HFF-Myc (cell line): ENCODE data around the gene TH.

Source experiments
- DNase-seq: peaks from one replicate; pipeline ENCODE4 v3.0.0-alpha.2; 2011; ENCODE audit warnings: low read depth; ENCODE audit errors: extremely low read depth
- H3K4me3 ChIP-seq: replicated peaks from 2 replicates; pipeline ENCODE4 v1.5.1; 2011; ENCODE audit warnings: low read depth, mild to moderate bottlenecking, control low read depth, low read length
- TF ChIP-seq, protein P1 (sequence below): IDR thresholded peaks from 2 replicates; pipeline ENCODE4 v1.5.1; 2012; ENCODE audit warnings: mild to moderate bottlenecking, low read depth, low read length, control low read depth; ENCODE audit errors: missing control alignments

The TH gene

DNA sequence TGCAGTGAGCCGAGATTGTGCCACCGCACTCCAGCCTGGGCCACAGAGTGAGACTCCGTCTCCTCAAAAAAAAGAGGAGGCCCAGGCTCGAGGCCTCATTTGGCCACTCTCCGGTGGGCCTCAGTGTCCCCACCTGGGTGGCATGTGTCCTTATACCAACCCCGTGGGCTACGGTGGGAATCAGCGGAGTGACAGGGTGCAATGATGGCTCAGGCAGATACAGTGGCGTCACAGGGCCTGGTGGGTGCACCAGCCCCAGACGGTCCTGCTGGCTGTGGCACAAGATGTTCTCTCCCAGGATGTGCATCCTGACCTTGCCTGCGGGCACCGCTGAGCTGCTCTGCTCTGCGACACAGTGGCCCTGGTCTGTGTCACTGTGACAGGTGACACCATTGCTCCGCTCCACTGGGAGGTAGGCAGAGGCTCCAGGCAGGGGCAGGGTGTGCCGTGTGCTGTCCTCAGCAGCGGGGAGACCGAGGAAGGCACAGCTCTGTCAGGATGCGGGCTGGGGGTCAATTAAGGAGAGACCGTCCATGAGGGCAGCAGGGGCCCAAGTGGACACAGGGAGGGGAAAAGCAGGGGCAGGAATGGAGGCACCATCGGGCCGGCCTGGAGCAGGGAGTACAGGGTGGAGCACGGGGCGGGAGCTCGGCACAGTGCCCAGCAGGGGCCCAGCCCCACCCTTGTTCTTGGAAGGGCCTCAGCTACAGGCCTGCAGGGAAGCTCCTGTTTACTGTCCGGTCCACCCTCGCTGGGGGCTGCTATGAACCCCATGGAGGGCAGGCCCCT lies 21.7 kb upstream of the TH start:
- TF ChIP-seq, protein P1, sequence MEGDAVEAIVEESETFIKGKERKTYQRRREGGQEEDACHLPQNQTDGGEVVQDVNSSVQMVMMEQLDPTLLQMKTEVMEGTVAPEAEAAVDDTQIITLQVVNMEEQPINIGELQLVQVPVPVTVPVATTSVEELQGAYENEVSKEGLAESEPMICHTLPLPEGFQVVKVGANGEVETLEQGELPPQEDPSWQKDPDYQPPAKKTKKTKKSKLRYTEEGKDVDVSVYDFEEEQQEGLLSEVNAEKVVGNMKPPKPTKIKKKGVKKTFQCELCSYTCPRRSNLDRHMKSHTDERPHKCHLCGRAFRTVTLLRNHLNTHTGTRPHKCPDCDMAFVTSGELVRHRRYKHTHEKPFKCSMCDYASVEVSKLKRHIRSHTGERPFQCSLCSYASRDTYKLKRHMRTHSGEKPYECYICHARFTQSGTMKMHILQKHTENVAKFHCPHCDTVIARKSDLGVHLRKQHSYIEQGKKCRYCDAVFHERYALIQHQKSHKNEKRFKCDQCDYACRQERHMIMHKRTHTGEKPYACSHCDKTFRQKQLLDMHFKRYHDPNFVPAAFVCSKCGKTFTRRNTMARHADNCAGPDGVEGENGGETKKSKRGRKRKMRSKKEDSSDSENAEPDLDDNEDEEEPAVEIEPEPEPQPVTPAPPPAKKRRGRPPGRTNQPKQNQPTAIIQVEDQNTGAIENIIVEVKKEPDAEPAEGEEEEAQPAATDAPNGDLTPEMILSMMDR: no peak
- no peak for DNase-seq
- H3K4me3 ChIP-seq: no peak overlapping the region

DNA sequence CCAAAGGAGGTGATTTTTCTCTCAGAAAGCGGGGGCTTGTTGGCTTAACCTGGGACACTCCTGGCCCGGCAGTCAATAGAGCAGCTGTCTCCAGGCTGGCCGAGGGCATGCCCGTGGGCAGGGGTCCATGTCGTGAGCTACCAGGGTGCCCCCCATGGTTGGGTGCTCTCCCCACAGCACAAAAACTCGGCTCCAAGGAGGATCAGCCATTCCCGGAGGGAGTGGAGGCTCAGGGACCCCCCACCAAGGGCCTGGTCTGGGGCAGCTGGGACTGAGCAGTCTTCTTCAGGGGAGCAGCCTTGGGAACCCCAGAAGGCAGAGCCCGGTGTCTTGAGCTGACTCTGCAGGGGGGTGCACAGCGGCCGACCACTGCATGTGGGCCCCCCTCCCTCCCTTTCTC lies 20.8 kb upstream of the TH start:
- DNase-seq: no peak
- H3K4me3 ChIP-seq: no peak overlapping the region
- TF ChIP-seq, protein P1: no peak

DNA sequence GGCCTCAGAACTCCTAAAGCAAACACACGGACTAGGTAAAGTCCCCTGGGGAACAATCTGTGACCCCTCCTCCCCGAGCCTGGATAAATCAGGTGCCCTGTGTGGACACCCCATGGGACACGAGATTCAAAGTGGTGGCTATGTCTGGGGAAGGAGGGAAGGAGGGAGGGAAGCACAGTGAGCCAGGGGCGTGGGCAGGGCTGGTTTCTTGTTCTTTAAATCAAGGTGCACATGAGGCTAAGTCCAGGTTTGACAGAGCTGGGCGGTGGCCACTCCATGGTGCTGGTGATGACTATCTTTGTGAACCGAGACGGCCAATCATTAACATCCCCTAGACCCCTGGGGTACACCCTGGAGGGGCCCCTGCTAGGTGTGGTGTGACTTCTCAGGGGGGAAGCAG lies 20.3 kb upstream of the TH start:
- TF ChIP-seq, protein P1: no peak
- DNase-seq: no peak
- H3K4me3 ChIP-seq: no peak overlapping the region

DNA sequence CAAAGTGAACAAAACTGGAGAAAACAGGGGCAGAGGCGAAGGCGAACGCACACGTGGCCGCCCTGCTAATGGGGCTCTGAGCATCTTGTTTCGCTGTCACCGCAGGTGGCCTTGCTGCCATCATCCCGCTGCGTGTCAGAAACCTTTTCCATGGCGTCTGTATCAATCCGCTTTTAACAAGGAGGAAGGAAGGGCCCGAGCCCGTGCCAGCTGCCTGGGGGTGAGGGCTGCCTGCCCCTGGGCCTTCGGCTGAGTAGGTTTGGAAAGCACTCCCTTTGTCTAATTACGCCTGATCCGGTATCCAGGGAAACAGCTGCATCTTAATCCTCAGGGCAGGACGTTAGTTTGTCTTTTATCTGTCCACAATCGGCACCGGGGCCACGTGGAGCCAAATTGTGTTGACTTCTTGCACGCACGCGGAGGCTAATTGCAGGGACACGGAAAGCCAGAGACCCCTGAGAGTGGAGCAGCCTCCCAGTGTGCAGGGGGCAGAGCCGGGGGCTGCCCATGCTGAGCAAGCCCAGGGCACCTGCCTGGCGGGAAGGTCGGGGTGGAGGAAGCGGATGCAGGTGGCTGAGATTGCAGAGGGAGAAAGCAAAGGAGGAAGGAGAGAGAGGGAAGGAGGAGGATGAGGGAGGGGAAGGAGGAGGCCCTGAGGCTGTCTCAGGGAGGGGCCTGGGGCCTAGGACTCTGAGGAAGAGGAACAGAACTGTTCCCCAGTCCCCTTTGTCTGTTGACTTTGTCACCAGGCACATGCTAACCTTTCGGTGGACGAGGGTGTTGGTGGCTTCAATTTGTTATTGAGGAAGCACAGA lies 19.2 kb upstream of the TH start:
- DNase-seq: no peak
- TF ChIP-seq, protein P1: no peak
- no peak overlapping the region for H3K4me3 ChIP-seq

DNA sequence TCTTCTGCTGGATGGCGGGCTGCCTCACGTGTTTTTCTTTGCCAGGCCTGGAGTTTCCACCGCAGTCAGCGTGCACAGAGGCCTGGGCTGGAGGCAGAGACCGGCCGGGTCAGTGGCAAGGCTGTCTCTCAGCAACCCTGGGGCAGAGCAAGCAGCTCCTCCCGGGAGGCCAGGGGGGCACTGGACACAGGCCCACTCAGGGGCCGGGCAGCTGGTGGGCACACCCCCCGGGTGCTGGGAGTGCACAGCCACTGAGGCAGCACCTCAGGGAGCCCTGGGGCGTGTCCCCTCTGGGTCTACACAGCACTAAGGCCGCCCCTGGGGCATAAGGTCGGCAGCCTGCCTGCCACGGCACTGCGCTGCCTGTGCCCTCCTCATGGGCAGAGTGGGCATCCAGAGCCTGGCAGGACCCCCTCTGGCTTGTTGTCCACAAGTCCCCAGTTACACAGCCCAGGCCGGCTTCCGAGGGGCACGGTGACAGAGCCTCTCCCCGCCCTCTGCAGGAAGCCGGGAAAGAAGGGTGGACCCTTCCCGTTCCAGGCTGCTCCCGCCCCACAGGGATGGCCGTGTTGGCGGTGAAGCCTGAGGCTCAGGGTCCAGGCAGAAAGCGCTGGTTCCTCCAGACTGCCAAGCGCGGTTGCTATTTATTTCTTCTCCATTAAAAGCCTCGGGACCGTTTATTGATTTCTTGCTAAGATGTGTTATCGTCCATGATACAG lies 18.5 kb upstream of the TH start:
- no peak for DNase-seq
- no peak overlapping the region for H3K4me3 ChIP-seq
- TF ChIP-seq, protein P1: no peak

DNA sequence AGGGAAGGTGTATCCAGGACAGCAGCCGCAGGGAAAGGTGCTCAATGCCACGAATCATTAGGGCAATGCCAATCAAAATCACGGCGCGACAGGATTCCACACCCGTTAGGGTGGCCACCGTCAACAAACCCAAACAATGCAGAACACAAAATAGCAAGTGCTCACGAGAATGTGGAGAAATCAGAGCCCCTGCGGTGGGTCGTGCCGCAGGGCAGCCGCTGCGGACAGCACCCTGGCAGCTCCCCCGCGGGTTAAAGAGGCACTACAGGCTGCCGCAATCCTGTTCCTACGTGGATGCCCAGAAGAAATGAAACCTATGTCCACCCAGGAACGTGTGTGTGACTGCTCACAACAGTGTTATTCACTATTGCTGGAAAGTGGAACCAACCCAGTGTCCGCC lies 17.1 kb upstream of the TH start:
- no peak overlapping the region for H3K4me3 ChIP-seq
- TF ChIP-seq, protein P1: no peak
- no peak for DNase-seq
